Measurements from ENCODE around the gene TMED9. TPM values are rescaled to one million over a fixed set of nuclear protein-coding genes. Genes with fewer than 3 reads are reported as not detected.

TMED9 gene
- total RNA-seq, 1 donor from 2014 or later: 168 TPM

DNA sequence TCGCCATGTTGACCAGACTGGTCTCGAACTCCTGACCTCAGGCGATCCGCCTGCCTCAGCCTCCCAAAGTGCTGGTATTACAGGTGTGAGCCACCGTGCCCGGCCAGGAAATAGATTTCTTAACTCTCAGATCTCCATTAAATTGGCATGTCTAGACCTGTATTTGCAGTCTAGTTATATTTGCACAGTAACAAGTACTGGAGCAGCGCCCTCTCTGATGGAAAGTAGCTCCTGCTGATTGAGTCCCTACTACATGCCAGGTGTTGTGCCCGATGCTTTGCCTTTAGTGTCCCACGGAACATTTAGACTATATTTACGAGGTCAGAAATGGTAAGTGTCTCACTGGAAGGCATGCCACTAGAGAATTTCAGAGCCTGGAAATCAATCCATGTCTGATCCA lies 15.8 kb upstream of the TMED9 start:
- no peak for DNase-seq (ENCODE audit: low spot score)

- DNase-seq (ENCODE audit: low spot score): no peak
Measured at GRCh38 chr5:177578316-177578715, 13.7 kb upstream of the TMED9 start.

- DNase-seq (ENCODE audit: low spot score): no peak
Measured at GRCh38 chr5:177588413-177588909, 3.5 kb upstream of the TMED9 start.

- no peak for DNase-seq (ENCODE audit: low spot score)
Measured at GRCh38 chr5:177590406-177590805, 1.6 kb upstream of the TMED9 start.

- no peak for DNase-seq (ENCODE audit: low spot score)
Measured at GRCh38 chr5:177591690-177592009, 353 bp upstream of the TMED9 start.

DNA sequence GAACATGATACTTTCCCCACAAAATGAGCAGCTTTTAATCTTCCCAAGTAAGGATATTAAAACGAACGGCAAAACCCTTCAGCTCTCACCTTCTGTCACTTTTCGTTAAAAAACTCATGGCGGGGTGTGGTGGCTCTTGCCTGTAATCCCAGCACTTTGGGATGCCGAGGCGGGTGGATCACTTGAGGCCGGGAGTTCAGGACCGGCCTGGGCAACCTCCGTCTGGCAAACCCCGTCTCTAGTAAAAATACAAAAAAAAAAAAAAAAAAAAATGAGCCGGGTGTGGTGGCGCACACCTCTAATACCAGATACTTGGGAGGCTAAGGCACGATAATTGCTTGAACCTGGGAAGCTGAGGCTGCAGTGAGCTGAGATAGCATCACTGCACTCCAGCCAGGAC lies 902 bp downstream of the TMED9 start:
- peak; percentile 45 for DNase-seq (ENCODE audit: low spot score)

GRCh38 chr5:177593511-177593910 lies 1.5 kb downstream of the TMED9 start:
- DNase-seq (ENCODE audit: low spot score): peak; percentile 71

DNA sequence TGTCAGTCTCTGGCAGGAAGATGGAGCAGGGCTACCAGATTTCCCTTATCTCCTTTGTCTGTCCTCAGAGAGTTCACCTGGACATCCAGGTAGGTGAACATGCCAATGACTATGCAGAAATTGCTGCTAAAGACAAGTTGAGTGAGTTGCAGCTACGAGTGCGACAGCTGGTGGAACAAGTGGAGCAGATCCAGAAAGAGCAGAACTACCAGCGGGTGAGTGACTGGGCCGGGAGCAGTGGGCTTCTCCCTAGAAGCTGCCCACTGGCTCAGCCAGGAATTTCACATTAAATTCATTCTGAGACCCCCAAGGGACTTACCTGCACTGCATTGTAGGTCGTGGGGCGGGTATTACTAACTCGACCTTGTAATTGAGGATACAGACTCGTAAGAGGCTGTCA lies 2.1 kb downstream of the TMED9 start:
- peak; percentile 81 for DNase-seq (ENCODE audit: low spot score)

DNA sequence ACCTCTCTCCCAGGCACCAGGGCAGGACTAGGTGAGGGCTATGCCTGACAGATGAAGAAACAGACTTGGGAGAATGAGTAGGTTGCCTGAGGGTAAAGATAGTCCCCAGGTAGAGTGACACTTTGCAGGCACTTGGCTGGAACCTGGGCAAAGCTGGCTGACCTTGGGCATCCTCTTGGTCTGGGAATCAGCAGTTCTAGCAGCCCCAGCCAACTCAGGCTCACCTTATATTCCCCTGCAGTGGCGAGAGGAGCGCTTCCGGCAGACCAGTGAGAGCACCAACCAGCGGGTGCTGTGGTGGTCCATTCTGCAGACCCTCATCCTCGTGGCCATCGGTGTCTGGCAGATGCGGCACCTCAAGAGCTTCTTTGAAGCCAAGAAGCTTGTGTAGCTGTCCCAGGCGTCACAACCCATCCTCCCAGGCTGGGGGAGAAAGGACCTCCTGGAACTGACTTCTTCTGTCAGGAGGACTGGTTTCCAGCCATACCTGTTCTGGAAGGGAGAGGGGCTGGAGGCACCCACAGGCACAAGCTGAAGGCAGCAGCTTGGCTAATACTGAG lies 3.1 kb downstream of the TMED9 start:
- DNase-seq (ENCODE audit: low spot score): peak; percentile 78

DNA sequence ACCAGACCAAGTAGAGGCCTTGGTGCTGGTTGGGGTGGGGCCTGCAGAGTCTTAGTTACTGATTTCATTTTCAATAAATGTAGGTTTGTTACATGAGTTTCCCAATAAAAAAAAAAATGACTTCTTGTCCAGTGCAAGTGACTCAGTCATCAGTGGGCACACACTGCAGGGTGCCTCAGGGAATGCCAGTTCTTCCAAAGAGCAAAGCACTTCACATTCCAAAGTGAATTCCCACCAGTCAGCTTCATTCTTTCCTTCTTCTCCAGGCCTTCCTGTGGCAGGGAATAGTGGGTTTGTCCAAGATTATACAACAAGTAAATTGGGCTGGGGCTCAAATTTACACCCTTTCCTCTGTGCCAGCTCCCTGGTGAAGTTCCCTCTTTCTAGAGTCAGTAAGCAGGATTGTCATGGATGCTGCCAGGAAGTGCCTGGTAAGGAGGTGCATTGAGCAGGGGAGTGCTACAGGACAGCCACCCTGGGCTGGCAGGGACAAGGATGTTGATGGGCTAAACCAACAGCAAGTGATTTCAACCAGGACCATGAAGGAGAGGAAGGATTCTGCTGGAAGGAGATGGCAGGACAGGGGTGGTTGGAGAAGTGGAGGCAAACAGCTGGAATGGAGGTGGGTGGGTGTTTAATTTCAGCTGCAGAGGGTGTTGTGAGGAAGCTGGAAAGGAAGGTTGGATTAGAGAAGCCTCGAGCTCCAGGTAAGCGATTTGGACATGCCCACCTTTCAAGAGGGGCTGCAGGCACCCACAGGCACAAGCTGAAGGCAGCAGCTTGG lies 4.2 kb downstream of the TMED9 start:
- peak; percentile 22 for DNase-seq (ENCODE audit: low spot score)

- peak; percentile 60 for DNase-seq (ENCODE audit: low spot score)
Measured at GRCh38 chr5:177596775-177597238, 4.8 kb downstream of the TMED9 start.

DNA sequence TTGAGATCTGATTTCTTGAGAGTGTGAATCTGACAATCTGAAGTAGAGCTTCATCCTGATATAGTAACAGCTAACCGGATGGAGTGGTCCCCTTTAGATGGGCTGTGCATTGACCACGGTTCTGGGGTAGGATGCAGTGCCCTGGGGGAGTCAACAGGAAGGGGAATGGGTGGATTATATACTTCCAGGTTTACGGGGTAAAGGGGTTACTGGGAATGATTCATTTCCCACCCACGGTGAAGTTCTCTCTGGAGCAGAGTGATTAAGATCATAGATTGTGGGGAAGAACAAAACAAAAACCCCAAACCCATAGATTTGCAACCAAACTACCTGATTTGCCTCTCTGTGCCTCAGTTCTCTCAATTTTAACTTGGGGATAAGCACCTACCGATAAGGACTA lies 6.5 kb downstream of the TMED9 start:
- DNase-seq (ENCODE audit: low spot score): no peak

- DNase-seq (ENCODE audit: low spot score): peak; percentile 95
Measured at GRCh38 chr5:177599731-177600507, 7.9 kb downstream of the TMED9 start, which contains the start of gene B4GALT7. Gene B4GALT7 (plus strand): TSS chr5:177600132. CDS start chr5:177600211, 79 bp downstream.

DNA sequence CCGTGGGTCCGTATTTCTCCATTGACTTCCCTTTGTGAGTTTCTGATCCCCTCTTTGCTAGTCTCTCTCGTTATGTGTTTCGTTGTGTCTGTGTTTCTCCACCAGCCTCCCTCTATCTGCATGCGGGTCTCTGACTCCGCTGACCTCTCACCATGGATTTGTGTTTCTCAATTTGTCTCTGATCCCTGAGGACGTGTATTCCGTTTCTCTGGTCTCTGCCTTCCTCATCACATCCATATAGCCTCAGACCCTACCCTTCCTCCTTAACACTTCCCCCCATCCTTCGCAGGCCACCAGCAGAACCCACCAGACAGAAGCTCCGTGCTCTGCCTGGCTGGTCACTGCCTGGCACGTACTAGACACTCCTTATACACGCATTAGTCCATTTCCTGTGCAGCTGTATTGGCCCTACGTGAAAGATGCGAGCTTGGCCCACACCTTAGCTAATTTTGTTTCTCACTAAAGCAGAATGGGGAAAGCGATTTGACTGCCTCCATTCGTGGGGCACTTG lies 8.6 kb downstream of the TMED9 start:
- peak; percentile 69 for DNase-seq (ENCODE audit: low spot score)

GRCh38 chr5:177601126-177601525 lies 9.1 kb downstream of the TMED9 start:
- peak; percentile 62 for DNase-seq (ENCODE audit: low spot score)

DNA sequence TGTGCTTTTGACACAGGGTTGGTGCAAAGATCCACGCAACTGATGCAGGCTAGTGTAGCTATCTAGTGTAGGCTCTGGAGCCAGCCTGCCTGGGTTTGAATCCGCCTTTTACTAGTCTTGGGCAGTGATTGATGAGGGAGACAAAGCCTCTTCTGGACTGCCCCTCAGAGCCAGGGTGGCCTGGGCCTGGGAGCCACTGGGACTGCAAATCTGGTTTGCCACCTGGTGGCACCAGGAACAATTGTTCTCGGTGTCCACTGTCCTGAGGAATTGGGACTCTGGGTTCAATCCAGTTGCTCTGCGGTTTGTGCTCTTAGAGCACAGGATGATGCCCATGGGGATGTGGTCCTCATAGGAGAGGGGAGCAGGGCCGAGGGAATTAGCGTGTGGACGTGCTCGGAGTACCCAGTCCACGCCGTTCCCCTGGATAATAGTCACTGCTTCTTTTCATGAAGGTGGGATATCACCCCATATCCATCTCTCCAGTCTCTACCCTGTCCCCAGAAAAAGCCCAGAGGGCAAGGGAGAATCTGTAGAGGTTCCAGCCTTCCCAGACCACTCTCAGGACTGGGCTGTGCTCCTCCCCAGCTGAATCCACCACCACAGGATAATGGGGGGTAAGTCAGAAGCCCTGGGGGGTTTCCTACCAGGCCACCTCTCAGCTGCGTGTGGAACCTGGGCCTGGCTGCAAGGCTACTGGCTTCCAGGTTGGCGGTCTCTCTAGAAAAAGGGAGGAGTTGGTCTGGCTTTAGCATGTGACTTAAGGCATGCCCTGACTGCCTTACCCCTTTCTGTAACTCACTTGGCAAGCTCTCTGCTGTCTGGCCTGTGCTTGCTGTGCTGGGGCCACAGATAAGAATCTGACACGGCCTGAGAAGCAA lies 9.8 kb downstream of the TMED9 start:
- peak; percentile 59 for DNase-seq (ENCODE audit: low spot score)

- no peak for DNase-seq (ENCODE audit: low spot score)
Measured at GRCh38 chr5:177602458-177602830, 10.4 kb downstream of the TMED9 start.

DNA sequence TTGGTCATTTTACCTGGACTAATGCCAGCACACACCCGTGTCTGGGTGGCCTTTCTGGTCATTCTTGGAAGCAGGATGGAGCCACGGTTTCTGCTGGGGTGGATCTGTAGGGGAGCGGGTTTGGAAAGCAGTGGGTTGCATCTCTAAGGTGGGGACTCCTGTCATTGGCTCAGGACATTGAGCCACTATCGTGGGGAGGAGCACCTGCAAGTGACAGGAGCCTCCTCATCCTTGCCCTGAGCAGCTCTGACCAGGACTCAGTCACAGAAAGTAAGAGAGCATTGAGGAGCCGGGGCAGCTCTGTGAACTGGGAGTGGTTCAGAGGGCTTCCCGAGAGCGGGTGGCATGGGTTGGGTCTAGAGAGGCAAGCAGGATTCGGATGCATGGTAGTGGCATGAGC lies 11.6 kb downstream of the TMED9 start:
- no peak for DNase-seq (ENCODE audit: low spot score)

DNA sequence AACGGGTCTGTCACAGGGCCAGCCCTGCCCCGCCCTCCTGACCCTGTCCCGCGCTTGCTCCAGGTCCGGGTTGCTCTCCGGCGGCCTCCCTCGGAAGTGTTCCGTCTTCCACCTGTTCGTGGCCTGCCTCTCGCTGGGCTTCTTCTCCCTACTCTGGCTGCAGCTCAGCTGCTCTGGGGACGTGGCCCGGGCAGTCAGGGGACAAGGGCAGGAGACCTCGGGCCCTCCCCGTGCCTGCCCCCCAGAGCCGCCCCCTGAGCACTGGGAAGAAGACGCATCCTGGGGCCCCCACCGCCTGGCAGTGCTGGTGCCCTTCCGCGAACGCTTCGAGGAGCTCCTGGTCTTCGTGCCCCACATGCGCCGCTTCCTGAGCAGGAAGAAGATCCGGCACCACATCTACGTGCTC lies 12.1 kb downstream of the TMED9 start:
- no peak for DNase-seq (ENCODE audit: low spot score)

GRCh38 chr5:177604656-177605055 lies 12.7 kb downstream of the TMED9 start:
- DNase-seq (ENCODE audit: low spot score): no peak

DNA sequence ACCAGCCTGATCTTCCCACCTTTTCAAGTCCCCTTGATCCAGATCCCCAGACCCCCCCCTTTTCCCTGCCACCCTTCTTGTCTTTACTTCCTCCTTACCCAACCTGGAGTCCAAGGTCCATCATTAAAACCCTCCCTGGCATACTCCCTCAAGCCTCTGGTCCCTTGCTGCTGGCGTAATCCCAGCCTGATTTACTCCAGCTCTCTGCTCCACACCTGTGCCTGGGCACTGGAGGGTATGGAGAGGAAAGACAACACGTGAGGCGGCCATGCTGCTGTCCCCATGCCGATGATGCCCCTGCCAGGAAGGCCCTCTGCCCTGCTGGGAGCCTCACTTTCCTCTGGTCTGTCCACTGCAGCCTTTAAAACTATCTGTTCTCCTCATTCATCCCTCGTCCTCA lies 13.1 kb downstream of the TMED9 start:
- DNase-seq (ENCODE audit: low spot score): peak; percentile 71
